PC-3 (cell line): ENCODE results near the gene SMYD2.

Experiments
- EZH2 ChIP-seq: fragments of 300-600 bp; sonication (generic); IDR thresholded peaks from one replicate; pipeline ENCODE4 v1.6.1; 2017; ENCODE audit warnings: antibody characterized with exemption, mild to moderate bottlenecking, low read length; ENCODE audit not compliant: unreplicated experiment
- TF ChIP-seq, protein P1 (sequence below): fragments of 300-600 bp; sonication (generic); conservative IDR thresholded peaks from 2 replicates; pipeline ENCODE4 v1.5.1; 2017; ENCODE audit warnings: antibody characterized with exemption, low read depth, mild to moderate bottlenecking, low read length

DNA sequence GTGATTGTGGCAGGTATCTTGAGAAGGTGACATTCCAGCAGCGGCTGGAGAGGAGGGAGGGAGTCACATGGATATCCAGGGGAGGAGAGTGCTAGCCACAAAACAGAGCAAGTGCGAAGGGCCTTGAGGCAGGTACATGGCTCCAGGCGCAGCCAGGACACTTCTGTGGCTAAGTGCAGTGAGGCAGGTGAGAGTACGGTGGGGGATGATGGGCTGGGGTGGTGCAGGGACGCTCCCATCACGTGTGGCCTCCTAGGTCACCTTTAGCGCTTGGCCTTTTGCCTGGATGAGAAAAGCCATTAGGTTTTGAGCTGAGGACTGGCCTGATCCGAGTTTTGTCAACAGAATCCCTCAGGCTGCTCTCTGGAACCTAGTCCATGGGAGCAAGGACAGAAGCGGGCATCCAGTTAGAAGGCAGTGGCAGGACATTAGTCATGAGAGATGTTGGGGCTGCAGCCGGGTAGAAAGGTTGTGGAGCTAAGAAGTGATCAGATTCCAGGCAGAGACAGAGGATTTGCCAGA, 31.6 kb downstream of the SMYD2 start:
- TF ChIP-seq, protein P1, sequence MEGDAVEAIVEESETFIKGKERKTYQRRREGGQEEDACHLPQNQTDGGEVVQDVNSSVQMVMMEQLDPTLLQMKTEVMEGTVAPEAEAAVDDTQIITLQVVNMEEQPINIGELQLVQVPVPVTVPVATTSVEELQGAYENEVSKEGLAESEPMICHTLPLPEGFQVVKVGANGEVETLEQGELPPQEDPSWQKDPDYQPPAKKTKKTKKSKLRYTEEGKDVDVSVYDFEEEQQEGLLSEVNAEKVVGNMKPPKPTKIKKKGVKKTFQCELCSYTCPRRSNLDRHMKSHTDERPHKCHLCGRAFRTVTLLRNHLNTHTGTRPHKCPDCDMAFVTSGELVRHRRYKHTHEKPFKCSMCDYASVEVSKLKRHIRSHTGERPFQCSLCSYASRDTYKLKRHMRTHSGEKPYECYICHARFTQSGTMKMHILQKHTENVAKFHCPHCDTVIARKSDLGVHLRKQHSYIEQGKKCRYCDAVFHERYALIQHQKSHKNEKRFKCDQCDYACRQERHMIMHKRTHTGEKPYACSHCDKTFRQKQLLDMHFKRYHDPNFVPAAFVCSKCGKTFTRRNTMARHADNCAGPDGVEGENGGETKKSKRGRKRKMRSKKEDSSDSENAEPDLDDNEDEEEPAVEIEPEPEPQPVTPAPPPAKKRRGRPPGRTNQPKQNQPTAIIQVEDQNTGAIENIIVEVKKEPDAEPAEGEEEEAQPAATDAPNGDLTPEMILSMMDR: no peak
- TF ChIP-seq EZH2: no peak
